HG03139 (cell line): Measurements from ENCODE around the gene CD8A.
"Not testable (repeated sequence)": the region's sequence is repeated elsewhere in the genome, so short reads cannot be mapped to it uniquely, and the experiment has no call there.

ENCODE experiments used
- ATAC-seq: cut with Tn5 transposase; IDR thresholded peaks from one replicate; pipeline ENCODE4 v1.9.1; 2021; ENCODE audit not compliant: unreplicated experiment

Gene CD8A

GRCh38 chr2:86790676-86791572 is at the start of gene CD8A:
Gene CD8A (minus strand): TSS chr2:86790913. CDS start chr2:86790825, 88 bp downstream.
- ATAC-seq = no peak

GRCh38 chr2:86839871-86840548 is 49.3 kb upstream of the CD8A start:
- not testable (repeated sequence) for ATAC-seq

- ATAC-seq = not testable (repeated sequence)
These were observed 48.7 kb upstream of the CD8A start for GRCh38 chr2:86839455-86839854.

GRCh38 chr2:86837714-86838113 is 47.0 kb upstream of the CD8A start:
- ATAC-seq = not testable (repeated sequence)

GRCh38 chr2:86836915-86837695 is 46.4 kb upstream of the CD8A start:
- ATAC-seq = not testable (repeated sequence)

GRCh38 chr2:86835548-86835889 is 44.8 kb upstream of the CD8A start:
- not testable (repeated sequence) for ATAC-seq

- no peak for ATAC-seq
These were observed 42.6 kb upstream of the CD8A start for GRCh38 chr2:86833315-86833714.

- ATAC-seq = no peak
These were observed 41.8 kb upstream of the CD8A start for GRCh38 chr2:86832334-86833096.

GRCh38 chr2:86831537-86831936 is 40.8 kb upstream of the CD8A start:
- no peak for ATAC-seq

- ATAC-seq = no peak
These were observed 36.2 kb upstream of the CD8A start for GRCh38 chr2:86826951-86827350.

- ATAC-seq = no peak
These were observed 35.1 kb upstream of the CD8A start for GRCh38 chr2:86825693-86826381.

- ATAC-seq = no peak
These were observed 34.5 kb upstream of the CD8A start for GRCh38 chr2:86825036-86825692.

GRCh38 chr2:86822668-86823345 is 32.1 kb upstream of the CD8A start:
- ATAC-seq = no peak

GRCh38 chr2:86821842-86822241 is 31.1 kb upstream of the CD8A start:
- ATAC-seq = no peak

- ATAC-seq = no peak
These were observed 30.6 kb upstream of the CD8A start for GRCh38 chr2:86821306-86821705.

- ATAC-seq = no peak
These were observed 28.2 kb upstream of the CD8A start for GRCh38 chr2:86818957-86819356.

- no peak for ATAC-seq
These were observed 27.5 kb upstream of the CD8A start for GRCh38 chr2:86818114-86818801.

GRCh38 chr2:86815611-86816010 is 24.9 kb upstream of the CD8A start:
- no peak for ATAC-seq
